ENCODE data around the gene TEX14. TPM values are rescaled to one million over a fixed set of nuclear protein-coding genes. Genes with fewer than 3 reads are reported as not detected.

Gene TEX14
- total and polyA plus RNA-seq, 2 experiments from 2014 or later: 0.15 TPM; not detected in 1

DNA sequence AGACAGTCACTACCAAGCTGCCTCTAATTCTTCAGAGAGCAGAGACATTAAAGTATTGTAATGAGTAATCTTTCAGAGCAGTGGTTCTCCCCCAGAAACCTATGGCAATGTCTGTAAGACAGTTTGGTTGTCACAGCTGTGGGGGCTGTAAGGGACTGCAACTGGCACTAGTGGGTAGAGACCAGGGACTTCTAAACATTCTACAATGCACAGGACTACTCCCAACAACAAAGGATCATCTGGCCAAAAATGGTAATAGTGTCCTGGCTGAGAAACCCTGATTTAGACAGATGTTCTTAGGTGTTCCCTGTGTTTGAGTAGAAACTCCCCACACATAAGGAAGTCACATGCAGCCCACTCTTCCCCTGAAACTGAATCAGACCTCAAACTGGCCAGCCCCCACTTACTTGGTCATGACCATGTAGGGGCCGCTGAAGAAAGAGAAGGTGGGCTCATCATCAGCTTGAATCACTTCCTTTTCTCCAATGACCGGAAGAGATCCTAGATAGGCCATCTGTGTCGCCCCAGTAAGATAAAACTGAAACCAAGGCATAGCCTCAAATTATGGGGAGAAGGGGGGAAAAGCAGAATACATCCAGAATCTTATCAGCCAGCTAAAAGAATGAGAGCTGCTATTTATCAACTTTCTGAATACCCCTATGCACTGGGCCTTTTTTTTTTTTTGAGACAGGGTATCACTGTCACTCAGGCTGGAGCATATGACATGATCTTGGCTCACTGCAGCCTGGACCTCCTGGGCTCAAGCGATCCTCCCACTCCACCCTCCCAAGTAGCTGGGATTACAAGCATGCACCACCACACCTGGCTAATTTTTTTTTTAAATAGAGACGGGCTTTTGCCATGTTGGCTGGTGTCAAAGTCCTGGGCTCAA, 75.8 kb downstream of the TEX14 start:
- no peak for DNase-seq
- H3F3A ChIP-seq (ENCODE audit: insufficient read depth): no peaks in the 10 kb centered on the region
- H3K79me2 ChIP-seq (ENCODE audit: insufficient read depth): no peaks in the 10 kb centered on the region
- WGBS, 2 experiments (ENCODE audit: low coverage in 1 of 2, low lambda C conversion rate in 2 of 2, missing lambda C conversion rate in 2 of 2): 66 to 80% methylated on average over 5 of the region's 5 CpGs
- H3K27ac ChIP-seq: no peak overlapping the region
- no peak overlapping the region for H2AFZ ChIP-seq
- H3K9ac ChIP-seq: no peak overlapping the region
- no peaks in the 10 kb centered on the region for H3K9me3 ChIP-seq (ENCODE audit: low read depth)
- in situ Hi-C loops (cut with MboI): no loop called here
- TF ChIP-seq EZH2 (IDR thresholded peaks at IDR 0.05; ENCODE audit: insufficient read depth, poor library complexity, severe bottlenecking) (no peak), EZH2phosphoT487 (IDR thresholded peaks at IDR 0.05; ENCODE audit: insufficient read depth, low read depth) (no peak)
- H3K36me3 ChIP-seq (ENCODE audit: low read depth): no peaks in the 10 kb centered on the region
- no peaks in the 10 kb centered on the region for H3K9me2 ChIP-seq (ENCODE audit: insufficient read depth)
- H4K20me1 ChIP-seq (ENCODE audit: insufficient read depth): no peaks in the 10 kb centered on the region
- H3K4me3 ChIP-seq: no peak overlapping the region
- no peaks in the 10 kb centered on the region for H3K27me3 ChIP-seq (replicated peaks; ENCODE audit: insufficient read depth)
- no peaks in the 10 kb centered on the region for H3K4me1 ChIP-seq (ENCODE audit: insufficient read depth)
- H3K4me2 ChIP-seq (ENCODE audit: unreplicated experiment): no peak overlapping the region

DNA sequence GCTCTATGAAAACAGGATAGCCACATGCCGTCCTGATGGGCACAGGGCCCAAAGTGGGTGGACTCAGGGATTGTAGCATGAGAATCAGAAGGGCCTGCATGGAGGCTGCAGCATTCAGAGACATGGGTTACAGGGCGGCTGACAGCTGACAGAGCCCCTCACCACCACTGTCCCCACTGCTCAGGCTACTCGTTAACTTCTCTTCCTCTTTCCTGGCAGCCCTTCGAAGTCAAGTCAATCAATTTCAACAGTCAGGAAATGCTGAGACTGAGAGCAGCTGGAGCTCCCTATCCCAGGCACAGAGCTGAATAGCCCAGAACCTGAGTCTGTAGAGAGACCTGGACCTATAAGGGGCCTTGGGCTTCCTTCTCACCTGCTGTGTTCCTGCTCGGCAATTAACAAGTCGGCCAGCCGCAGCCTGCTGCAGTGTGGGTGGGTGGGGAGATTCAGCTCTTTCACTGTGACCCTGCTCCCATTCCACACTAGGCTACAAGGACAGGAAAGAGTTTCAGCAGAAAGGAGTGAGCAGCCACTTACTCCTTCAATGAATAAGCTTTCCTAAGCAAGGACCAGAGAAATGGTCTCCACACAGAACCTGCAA, 76.9 kb downstream of the TEX14 start:
- H3K27ac ChIP-seq: no peak overlapping the region
- no peaks in the 10 kb centered on the region for H3K9me2 ChIP-seq (ENCODE audit: insufficient read depth)
- H3K36me3 ChIP-seq (ENCODE audit: low read depth): no peaks in the 10 kb centered on the region
- no peaks in the 10 kb centered on the region for H3K4me1 ChIP-seq (ENCODE audit: insufficient read depth)
- H2AFZ ChIP-seq: no peak overlapping the region
- H3K4me3 ChIP-seq: no peak overlapping the region
- TF ChIP-seq EZH2 (IDR thresholded peaks at IDR 0.05; ENCODE audit: insufficient read depth, poor library complexity, severe bottlenecking): no peak
- no peak for TF ChIP-seq EZH2phosphoT487 (IDR thresholded peaks at IDR 0.05; ENCODE audit: insufficient read depth, low read depth)
- WGBS, 2 experiments (ENCODE audit: low coverage in 1 of 2, low lambda C conversion rate in 2 of 2, missing lambda C conversion rate in 2 of 2): 32 to 39% methylated on average over 7 of the region's 7 CpGs
- no peak overlapping the region for H3K9ac ChIP-seq
- no peaks in the 10 kb centered on the region for H3K79me2 ChIP-seq (ENCODE audit: insufficient read depth)
- DNase-seq: no peak
- no peak overlapping the region for H3K4me2 ChIP-seq (ENCODE audit: unreplicated experiment)
- no peaks in the 10 kb centered on the region for H3F3A ChIP-seq (ENCODE audit: insufficient read depth)
- no peaks in the 10 kb centered on the region for H3K27me3 ChIP-seq (replicated peaks; ENCODE audit: insufficient read depth)
- H4K20me1 ChIP-seq (ENCODE audit: insufficient read depth): no peaks in the 10 kb centered on the region
- H3K9me3 ChIP-seq (ENCODE audit: low read depth): no peaks in the 10 kb centered on the region
- in situ Hi-C loops (cut with MboI): no loop called here

DNA sequence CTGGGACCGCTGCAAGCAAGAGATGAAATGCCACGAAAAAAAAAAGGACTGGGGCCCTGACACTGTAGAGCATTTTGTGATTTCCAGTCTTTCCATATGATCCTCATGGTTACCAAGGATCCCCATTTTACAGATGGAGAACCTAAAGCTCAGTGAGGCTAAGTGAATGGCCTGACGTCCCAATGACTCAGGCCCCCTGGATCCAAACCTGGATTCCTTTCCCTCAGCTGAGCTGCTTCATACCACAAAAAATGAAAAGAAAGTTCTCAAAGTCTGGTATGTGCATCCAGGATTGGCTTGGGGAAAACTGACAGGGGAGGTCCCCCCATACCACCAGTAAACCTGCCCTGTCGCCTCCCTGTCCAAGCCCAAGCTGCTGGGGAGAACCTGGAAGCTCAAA, 80.5 kb downstream of the TEX14 start:
- H3F3A ChIP-seq (ENCODE audit: insufficient read depth): no peaks in the 10 kb centered on the region
- in situ Hi-C loops (cut with MboI): no loop called here
- H3K9ac ChIP-seq: no peak overlapping the region
- no peak overlapping the region for H3K27ac ChIP-seq
- no peak overlapping the region for H3K4me2 ChIP-seq (ENCODE audit: unreplicated experiment)
- H3K9me2 ChIP-seq (ENCODE audit: insufficient read depth): no peaks in the 10 kb centered on the region
- no peak overlapping the region for H2AFZ ChIP-seq
- no peaks in the 10 kb centered on the region for H3K9me3 ChIP-seq (ENCODE audit: low read depth)
- no peaks in the 10 kb centered on the region for H3K27me3 ChIP-seq (replicated peaks; ENCODE audit: insufficient read depth)
- H4K20me1 ChIP-seq (ENCODE audit: insufficient read depth): no peaks in the 10 kb centered on the region
- no peaks in the 10 kb centered on the region for H3K79me2 ChIP-seq (ENCODE audit: insufficient read depth)
- 53 to 60% methylated on average over 4 of the region's 4 CpGs for WGBS, 2 experiments (ENCODE audit: low coverage in 1 of 2, low lambda C conversion rate in 2 of 2, missing lambda C conversion rate in 2 of 2)
- no peak for DNase-seq
- no peak overlapping the region for H3K4me3 ChIP-seq
- H3K4me1 ChIP-seq (ENCODE audit: insufficient read depth): no peaks in the 10 kb centered on the region
- TF ChIP-seq EZH2 (IDR thresholded peaks at IDR 0.05; ENCODE audit: insufficient read depth, poor library complexity, severe bottlenecking) (no peak), EZH2phosphoT487 (IDR thresholded peaks at IDR 0.05; ENCODE audit: insufficient read depth, low read depth) (no peak)
- no peaks in the 10 kb centered on the region for H3K36me3 ChIP-seq (ENCODE audit: low read depth)

DNA sequence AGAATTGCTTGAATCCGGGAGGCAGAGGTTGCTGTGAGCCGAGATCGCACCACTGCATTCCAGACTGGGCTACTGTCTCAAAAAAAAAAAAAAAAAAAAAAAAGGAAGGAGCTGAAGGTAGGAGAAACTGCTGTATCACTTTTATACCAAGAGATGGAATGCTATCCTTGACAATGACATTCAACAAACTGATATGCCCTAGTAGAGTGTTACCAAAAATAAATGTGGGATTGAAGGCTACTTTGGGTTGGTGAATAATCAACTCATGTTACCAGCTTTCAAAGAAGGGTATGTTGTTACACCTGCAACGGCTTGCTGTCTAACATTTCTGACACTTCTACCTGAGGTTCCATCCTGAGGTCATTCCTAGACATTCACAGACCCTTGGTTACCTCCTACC, 84.9 kb downstream of the TEX14 start:
- no peaks in the 10 kb centered on the region for H3K9me2 ChIP-seq (ENCODE audit: insufficient read depth)
- no peak overlapping the region for H3K9ac ChIP-seq
- DNase-seq: no peak
- in situ Hi-C loops (cut with MboI): no loop called here
- H3K79me2 ChIP-seq (ENCODE audit: insufficient read depth): no peaks in the 10 kb centered on the region
- H2AFZ ChIP-seq: no peak overlapping the region
- no peaks in the 10 kb centered on the region for H4K20me1 ChIP-seq (ENCODE audit: insufficient read depth)
- no peak overlapping the region for H3K4me3 ChIP-seq
- no peaks in the 10 kb centered on the region for H3F3A ChIP-seq (ENCODE audit: insufficient read depth)
- no peak overlapping the region for H3K4me2 ChIP-seq (ENCODE audit: unreplicated experiment)
- no peaks in the 10 kb centered on the region for H3K27me3 ChIP-seq (replicated peaks; ENCODE audit: insufficient read depth)
- 50 to 62% methylated on average over 4 of the region's 4 CpGs for WGBS, 2 experiments (ENCODE audit: low coverage in 1 of 2, low lambda C conversion rate in 2 of 2, missing lambda C conversion rate in 2 of 2)
- TF ChIP-seq EZH2phosphoT487 (IDR thresholded peaks at IDR 0.05; ENCODE audit: insufficient read depth, low read depth): no peak
- no peak for TF ChIP-seq EZH2 (IDR thresholded peaks at IDR 0.05; ENCODE audit: insufficient read depth, poor library complexity, severe bottlenecking)
- no peak overlapping the region for H3K27ac ChIP-seq
- H3K4me1 ChIP-seq (ENCODE audit: insufficient read depth): no peaks in the 10 kb centered on the region
- H3K36me3 ChIP-seq (ENCODE audit: low read depth): no peaks in the 10 kb centered on the region
- no peaks in the 10 kb centered on the region for H3K9me3 ChIP-seq (ENCODE audit: low read depth)

Measured in GM23248 (cell line).